Thoracic aorta (tissue), 2 donors: Measurements from ENCODE around the gene TLX3. TPM values are rescaled to one million over a fixed set of nuclear protein-coding genes. Genes with fewer than 3 reads are reported as not detected.

ENCODE experiments used
- ATAC-seq: fragments of 150-250 bp; one replicate; pipeline ENCODE4 v1.8.0; 2017; ENCODE audit warnings: low read depth; ENCODE audit not compliant: insufficient number of reproducible peaks, low FRiP score
- DNase-seq: peaks from one replicate; pipeline ENCODE4 v3.0.0-alpha.2; 2020; ENCODE audit warnings: low spot score
- H3K27ac ChIP-seq, 2 donors: fragments of 200-600 bp; sonication (generic); 1 replicate in 1 of 2; 2 replicates in 1 of 2; pipeline ENCODE4 v1.5.1; 2016; ENCODE audit warnings: mild to moderate bottlenecking in 2 of 2, moderate library complexity in 2 of 2
- H3K27me3 ChIP-seq: fragments of 200-600 bp; sonication (generic); replicated peaks from 2 replicates; pipeline ENCODE4 v1.6.0; 2016; ENCODE audit warnings: mild to moderate bottlenecking; ENCODE audit not compliant: insufficient read depth
- H3K36me3 ChIP-seq: fragments of 200-600 bp; sonication (generic); one replicate; pipeline ENCODE4 v1.5.1; 2016
- H3K4me1 ChIP-seq, 2 donors: fragments of 200-600 bp; sonication (generic); 1 replicate in 1 of 2; 2 replicates in 1 of 2; pipeline versions ENCODE4 v1.5.1 to v1.6.0; 2016; ENCODE audit warnings: low read depth in 2 of 2, mild to moderate bottlenecking in 1 of 2; ENCODE audit not compliant: control insufficient read depth in 1 of 2
- H3K4me3 ChIP-seq: fragments of 200-600 bp; sonication (generic); 2 replicates; pipeline ENCODE4 v1.5.1; 2016; ENCODE audit warnings: mild to moderate bottlenecking
- H3K9me3 ChIP-seq: fragments of 200-600 bp; sonication (generic); 2 replicates; pipeline ENCODE4 v1.5.1; 2016
- CTCF ChIP-seq: fragments of 200-600 bp; sonication (generic); IDR thresholded peaks from one replicate; pipeline ENCODE4 v1.5.1; 2019; ENCODE audit warnings: antibody characterized with exemption
- total RNA-seq, 2 donors: library from RNA; depleted of rRNA; stranded (reverse); fragments of >200 nt; gene quantifications; one replicate each; pipeline versions ENCODE4 v1.1.0 to v1.2.3, GENCODE V29; 2016

Gene TLX3
- total RNA-seq, 2 donors from 2014 or later = not detected

GRCh38 chr5:171275841-171276544 lies 33.1 kb upstream of the TLX3 start:
- H3K36me3 ChIP-seq = no peaks in the 10 kb centered on the region
- DNase-seq (no peak), ATAC-seq (no peak)
- H3K9me3 ChIP-seq = no peaks in the 10 kb centered on the region
- no peaks in the 10 kb centered on the region for H3K4me1 ChIP-seq
- no peaks in the 10 kb centered on the region for H3K27me3 ChIP-seq
- no peak for TF ChIP-seq CTCF
- no peak overlapping the region for H3K27ac ChIP-seq
- H3K4me3 ChIP-seq = no peak overlapping the region

GRCh38 chr5:171283753-171284152 lies 25.3 kb upstream of the TLX3 start:
- Histone ChIP-seq H3K4me1 (no peaks in the 10 kb centered on the region), H3K27ac (no peak overlapping the region), H3K9me3 (no peaks in the 10 kb centered on the region), H3K4me3 (no peak overlapping the region), H3K27me3 (no peaks in the 10 kb centered on the region), H3K36me3 (no peaks in the 10 kb centered on the region)
- DNase-seq (no peak), ATAC-seq (no peak)
- no peak for TF ChIP-seq CTCF

- Histone ChIP-seq H3K9me3 (no peaks in the 10 kb centered on the region), H3K36me3 (no peaks in the 10 kb centered on the region), H3K4me1 (no peaks in the 10 kb centered on the region), H3K4me3 (no peak overlapping the region), H3K27ac (no peak overlapping the region), H3K27me3 (no peaks in the 10 kb centered on the region)
- no peak for ATAC-seq
- no peak for DNase-seq
- no peak for TF ChIP-seq CTCF
Measured at GRCh38 chr5:171285465-171285864, 23.6 kb upstream of the TLX3 start.

- H3K4me1 ChIP-seq = no peaks in the 10 kb centered on the region
- no peak overlapping the region for H3K4me3 ChIP-seq
- no peaks in the 10 kb centered on the region for H3K27me3 ChIP-seq
- no peaks in the 10 kb centered on the region for H3K9me3 ChIP-seq
- TF ChIP-seq CTCF = no peak
- no peak for DNase-seq
- ATAC-seq = no peak
- no peak overlapping the region for H3K27ac ChIP-seq
- no peaks in the 10 kb centered on the region for H3K36me3 ChIP-seq
Measured at GRCh38 chr5:171288066-171288465, 21.0 kb upstream of the TLX3 start.

- H3K4me1 ChIP-seq = no peaks in the 10 kb centered on the region
- no peak for DNase-seq
- H3K27me3 ChIP-seq = no peaks in the 10 kb centered on the region
- H3K9me3 ChIP-seq = no peaks in the 10 kb centered on the region
- ATAC-seq = no peak
- H3K36me3 ChIP-seq = no peaks in the 10 kb centered on the region
- H3K27ac ChIP-seq = no peak overlapping the region
- no peak overlapping the region for H3K4me3 ChIP-seq
- no peak for TF ChIP-seq CTCF
Measured at GRCh38 chr5:171291371-171291770, 17.7 kb upstream of the TLX3 start.
